GM21360 (cell line): ENCODE measurements around the gene GUCA2B.

Experiments
- ATAC-seq: cut with Tn5 transposase; IDR thresholded peaks from one replicate; pipeline ENCODE4 v1.9.1; 2021; ENCODE audit warnings: mild to moderate bottlenecking, moderate library complexity; ENCODE audit not compliant: unreplicated experiment

The GUCA2B gene

GRCh38 chr1:42152907-42153600, at the start of gene GUCA2B:
GUCA2B (plus strand) TSS chr1:42153410; CDS start chr1:42153451, 41 bp downstream.
- ATAC-seq: no peak

GRCh38 chr1:42105025-42105424, 48.2 kb upstream of the GUCA2B start:
- no peak for ATAC-seq

- no peak for ATAC-seq
Observed at GRCh38 chr1:42108309-42108708, 44.9 kb upstream of the GUCA2B start.

- no peak for ATAC-seq
Observed at GRCh38 chr1:42109600-42109999, 43.6 kb upstream of the GUCA2B start.

GRCh38 chr1:42114229-42114628, 39.0 kb upstream of the GUCA2B start:
- no peak for ATAC-seq

- no peak for ATAC-seq
Observed at GRCh38 chr1:42117214-42117613, 36.0 kb upstream of the GUCA2B start.

- no peak for ATAC-seq
Observed at GRCh38 chr1:42118125-42118524, 35.1 kb upstream of the GUCA2B start.

- ATAC-seq: no peak
Observed at GRCh38 chr1:42122408-42122807, 30.8 kb upstream of the GUCA2B start.

GRCh38 chr1:42125552-42125951, 27.7 kb upstream of the GUCA2B start:
- no peak for ATAC-seq

- ATAC-seq: no peak
Observed at GRCh38 chr1:42127767-42128166, 25.4 kb upstream of the GUCA2B start.

GRCh38 chr1:42128499-42128898, 24.7 kb upstream of the GUCA2B start:
- ATAC-seq: no peak

GRCh38 chr1:42128964-42129363, 24.2 kb upstream of the GUCA2B start:
- no peak for ATAC-seq

GRCh38 chr1:42130061-42130660, 23.0 kb upstream of the GUCA2B start:
- no peak for ATAC-seq

GRCh38 chr1:42133390-42133789, 19.8 kb upstream of the GUCA2B start:
- no peak for ATAC-seq

GRCh38 chr1:42133809-42134526, 19.2 kb upstream of the GUCA2B start:
- ATAC-seq: no peak

GRCh38 chr1:42135426-42135825, 17.8 kb upstream of the GUCA2B start:
- ATAC-seq: no peak

GRCh38 chr1:42136466-42136865, 16.7 kb upstream of the GUCA2B start:
- no peak for ATAC-seq

GRCh38 chr1:42137766-42138165, 15.4 kb upstream of the GUCA2B start:
- no peak for ATAC-seq

GRCh38 chr1:42138586-42138985, 14.6 kb upstream of the GUCA2B start:
- no peak for ATAC-seq

GRCh38 chr1:42139444-42139843, 13.8 kb upstream of the GUCA2B start:
- no peak for ATAC-seq

GRCh38 chr1:42140191-42140590, 13.0 kb upstream of the GUCA2B start:
- ATAC-seq: no peak

- ATAC-seq: no peak
Observed at GRCh38 chr1:42141978-42142377, 11.2 kb upstream of the GUCA2B start.
